Spleen (tissue), 7 donors: ENCODE data around the gene PHACTR1.

ENCODE experiments used
- POLR2A ChIP-seq, 3 donors: fragments of 450-650 bp; IDR thresholded peaks; one replicate each; pipeline ENCODE4 v1.5.1; 2017; ENCODE audit warnings: antibody characterized with exemption in 3 of 3, mild to moderate bottlenecking in 1 of 3
- TF ChIP-seq, protein P1 (sequence below), 11 experiments: fragments of 200-600 bp in 7 of 11; fragments of 450-650 bp in 4 of 11; sonication (generic) in 4 of 11; IDR thresholded peaks in 8 of 11; conservative IDR thresholded peaks in 3 of 11; 1 replicate in 7 of 11; 2 replicates in 4 of 11; pipeline versions ENCODE4 v1.4.0 to v1.8.0; 2016 to 2021; ENCODE audit warnings: antibody characterized with exemption in 11 of 11, inconsistent platforms in 4 of 11, mild to moderate bottlenecking in 1 of 11
- donor health status: DM: no; HTN: no; CAD: no; lungs with moderate emphysema.
- donor health status: DM: no; HTN: no; CAD: no.
- donor health status: DM: no; HTN: no; CAD: no.

DNA sequence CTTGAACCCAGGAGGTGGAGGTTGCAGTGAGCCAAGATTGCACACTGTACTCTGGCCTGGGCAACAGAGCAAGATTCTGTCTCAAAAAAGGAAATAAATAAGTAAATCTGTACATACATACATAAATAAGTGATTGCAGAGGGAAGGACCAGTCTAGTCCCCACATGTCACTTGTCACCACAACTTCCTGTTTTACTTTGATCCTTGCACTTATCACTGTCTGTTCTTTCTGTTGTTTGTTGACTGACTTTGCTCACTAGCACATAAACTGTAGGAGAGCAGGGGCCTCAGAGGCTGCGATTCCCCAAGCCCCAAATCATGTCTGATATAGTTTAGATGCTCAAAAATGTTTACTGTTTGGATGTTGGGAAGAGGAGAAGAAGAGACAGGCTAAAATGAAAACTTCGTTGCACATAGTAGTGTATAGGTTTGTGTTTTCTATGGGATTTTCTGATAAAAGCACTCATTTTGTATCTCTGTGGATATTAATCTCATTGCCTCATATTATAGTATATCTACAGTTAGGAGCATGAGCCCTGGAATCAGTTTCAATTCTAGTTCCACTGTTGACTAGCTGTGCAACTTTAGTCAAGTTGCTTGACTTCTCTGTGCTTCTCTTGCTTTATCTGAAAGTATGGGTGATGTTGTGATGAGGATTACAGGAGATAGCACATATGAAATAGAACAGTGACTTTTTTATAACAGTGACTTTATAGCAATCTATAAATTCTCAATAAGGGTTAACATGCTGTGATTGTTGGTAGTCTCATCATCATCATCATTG, 446.8 kb downstream of the PHACTR1 start:
- TF ChIP-seq, protein P1, sequence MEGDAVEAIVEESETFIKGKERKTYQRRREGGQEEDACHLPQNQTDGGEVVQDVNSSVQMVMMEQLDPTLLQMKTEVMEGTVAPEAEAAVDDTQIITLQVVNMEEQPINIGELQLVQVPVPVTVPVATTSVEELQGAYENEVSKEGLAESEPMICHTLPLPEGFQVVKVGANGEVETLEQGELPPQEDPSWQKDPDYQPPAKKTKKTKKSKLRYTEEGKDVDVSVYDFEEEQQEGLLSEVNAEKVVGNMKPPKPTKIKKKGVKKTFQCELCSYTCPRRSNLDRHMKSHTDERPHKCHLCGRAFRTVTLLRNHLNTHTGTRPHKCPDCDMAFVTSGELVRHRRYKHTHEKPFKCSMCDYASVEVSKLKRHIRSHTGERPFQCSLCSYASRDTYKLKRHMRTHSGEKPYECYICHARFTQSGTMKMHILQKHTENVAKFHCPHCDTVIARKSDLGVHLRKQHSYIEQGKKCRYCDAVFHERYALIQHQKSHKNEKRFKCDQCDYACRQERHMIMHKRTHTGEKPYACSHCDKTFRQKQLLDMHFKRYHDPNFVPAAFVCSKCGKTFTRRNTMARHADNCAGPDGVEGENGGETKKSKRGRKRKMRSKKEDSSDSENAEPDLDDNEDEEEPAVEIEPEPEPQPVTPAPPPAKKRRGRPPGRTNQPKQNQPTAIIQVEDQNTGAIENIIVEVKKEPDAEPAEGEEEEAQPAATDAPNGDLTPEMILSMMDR (IDR thresholded peaks at IDR 0.05 in 8 of 11, conservative IDR thresholded peaks at IDR 0.05 in 3 of 11) = no peak
- no peak for TF ChIP-seq POLR2A (IDR thresholded peaks at IDR 0.05)
